Activated T-helper 2 cell treated with anti-CD3 and anti-CD28 coated beads, Interferon-gamma antibody, Interleukin-2, Interleukin-4, amounts not matched to agents 10 μg/mL and 5 μg/mL and 100 μg/mL, durations not matched to agents 14 hours and 24 hours and 36 hours (primary cell): ENCODE measurements around the gene MRPL22. TPM values are rescaled to one million over a fixed set of nuclear protein-coding genes. Genes with fewer than 3 reads are reported as not detected.
"Not testable (repeated sequence)": the region's sequence is repeated elsewhere in the genome, so short reads cannot be mapped to it uniquely, and the experiment has no call there.

ENCODE experiments used
- DNase-seq: peaks from one replicate; pipeline ENCODE4 v3.0.0; 2021; ENCODE audit warnings: low spot score
- H3K27ac Mint-ChIP-seq: one replicate; pipeline ENCODE4 v1.8.0; 2021; ENCODE audit warnings: mixed read lengths
- H3K27me3 Mint-ChIP-seq: one replicate; pipeline ENCODE4 v1.8.0; 2021; ENCODE audit warnings: low read depth, mixed read lengths
- H3K36me3 Mint-ChIP-seq: one replicate; pipeline ENCODE4 v1.8.0; 2021; ENCODE audit warnings: low read depth, mixed read lengths
- H3K4me1 Mint-ChIP-seq: one replicate; pipeline ENCODE4 v1.8.0; 2021; ENCODE audit warnings: low read depth, mixed read lengths
- H3K4me3 Mint-ChIP-seq: one replicate; pipeline ENCODE4 v1.8.0; 2021; ENCODE audit warnings: low read depth, mild to moderate bottlenecking, moderate library complexity, mixed read lengths
- H3K9me3 Mint-ChIP-seq: one replicate; pipeline ENCODE4 v1.8.0; 2021; ENCODE audit warnings: mixed read lengths
- intact Hi-C: fragments of 100-400 bp; cut with micrococcal nuclease; formaldehyde crosslinking; loops from one replicate; pipeline ENCODE4 v1.15.1; 2023
- total RNA-seq: library from RNA; stranded (reverse); gene quantifications from 2 replicates; pipeline ENCODE4 v1.2.3, GENCODE V29; 2022

MRPL22 gene
- total RNA-seq, 1 donor from 2014 or later = 79.2 TPM

DNA sequence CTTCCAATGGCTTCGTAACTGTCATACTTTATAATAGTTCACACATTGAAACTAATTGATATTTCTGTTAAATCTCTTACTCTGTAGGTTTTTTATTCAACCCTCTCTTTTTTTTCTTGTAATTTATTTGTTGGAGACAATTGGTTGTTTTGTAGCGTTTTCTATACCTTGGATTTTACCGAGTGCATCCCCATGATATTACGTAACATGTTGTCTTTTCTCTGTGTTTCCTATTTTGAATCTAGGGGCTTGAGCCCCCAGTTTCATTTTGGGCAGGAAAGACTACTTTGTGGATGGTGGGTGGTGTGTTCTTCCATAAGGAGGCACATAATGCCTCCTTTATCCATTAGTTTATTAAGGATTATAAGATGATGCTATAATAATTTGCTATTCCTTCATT, 7.4 kb downstream of the MRPL22 start:
- peaks cover 23% of the 10 kb centered on the region for H3K36me3 Mint-ChIP-seq
- intact Hi-C loops = loop anchor here (10.0 kb wide), 1 partner anchor 504 kb away; the partner anchor contains the start of gene SAP30L
- no peaks in the 10 kb centered on the region for H3K27me3 Mint-ChIP-seq
- H3K4me3 Mint-ChIP-seq = no peak overlapping the region
- H3K27ac Mint-ChIP-seq = no peak overlapping the region
- DNase-seq = no peak
- H3K4me1 Mint-ChIP-seq = peaks cover 22% of the 10 kb centered on the region
- H3K9me3 Mint-ChIP-seq = no peaks in the 10 kb centered on the region

DNA sequence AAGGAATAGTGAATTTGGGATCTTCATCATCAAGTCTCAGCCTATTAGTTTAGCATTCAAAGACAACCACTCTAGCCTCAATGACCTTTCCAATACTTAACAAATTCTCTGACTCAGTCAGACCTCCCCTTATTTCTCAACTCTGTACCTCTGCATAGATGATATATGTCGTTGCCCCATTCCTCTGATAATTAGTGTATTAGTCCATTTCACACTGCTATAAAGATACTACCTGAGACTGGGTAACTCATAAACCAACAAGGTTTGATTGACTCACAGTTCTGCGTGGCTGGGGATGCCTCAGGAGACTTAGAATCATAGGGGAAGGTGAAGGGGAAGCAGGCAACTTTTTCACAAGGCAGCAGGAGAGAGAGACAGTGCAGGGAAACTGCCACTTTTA, 8.9 kb downstream of the MRPL22 start:
- intact Hi-C loops = loop anchor here (10.0 kb wide), 1 partner anchor 505 kb away; the partner anchor contains the start of gene SAP30L
- Mint-ChIP-seq H3K4me3 (no peak overlapping the region), H3K27ac (no peak overlapping the region), H3K27me3 (no peaks in the 10 kb centered on the region), H3K4me1 (peaks cover 22% of the 10 kb centered on the region), H3K9me3 (no peaks in the 10 kb centered on the region), H3K36me3 (peaks cover 29% of the 10 kb centered on the region)
- no peak for DNase-seq

DNA sequence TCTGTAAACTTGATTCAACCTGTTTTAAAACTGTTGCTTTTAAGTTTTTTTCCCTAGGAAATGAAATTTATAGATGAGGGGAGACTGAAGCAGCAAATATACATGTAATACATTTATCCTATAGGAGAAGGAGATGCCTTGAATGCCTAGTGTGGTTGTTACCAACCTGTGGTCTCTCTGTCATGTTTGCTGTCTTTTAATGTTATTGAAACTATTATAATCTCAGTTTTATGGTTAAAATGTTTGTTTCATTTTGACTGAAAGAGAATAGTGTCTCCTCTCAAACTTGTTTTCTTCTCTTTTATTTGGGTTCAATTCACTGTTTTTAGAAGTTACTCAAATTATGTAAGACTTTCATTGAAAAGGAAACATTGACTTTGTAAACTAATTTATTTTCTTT, 15.8 kb downstream of the MRPL22 start:
- no peak overlapping the region for H3K4me3 Mint-ChIP-seq
- H3K27me3 Mint-ChIP-seq = no peaks in the 10 kb centered on the region
- no peak overlapping the region for H3K27ac Mint-ChIP-seq
- H3K9me3 Mint-ChIP-seq = no peaks in the 10 kb centered on the region
- peaks cover 3% of the 10 kb centered on the region for H3K4me1 Mint-ChIP-seq
- intact Hi-C loops = no loop called here
- no peak for DNase-seq
- peaks cover 33% of the 10 kb centered on the region for H3K36me3 Mint-ChIP-seq

DNA sequence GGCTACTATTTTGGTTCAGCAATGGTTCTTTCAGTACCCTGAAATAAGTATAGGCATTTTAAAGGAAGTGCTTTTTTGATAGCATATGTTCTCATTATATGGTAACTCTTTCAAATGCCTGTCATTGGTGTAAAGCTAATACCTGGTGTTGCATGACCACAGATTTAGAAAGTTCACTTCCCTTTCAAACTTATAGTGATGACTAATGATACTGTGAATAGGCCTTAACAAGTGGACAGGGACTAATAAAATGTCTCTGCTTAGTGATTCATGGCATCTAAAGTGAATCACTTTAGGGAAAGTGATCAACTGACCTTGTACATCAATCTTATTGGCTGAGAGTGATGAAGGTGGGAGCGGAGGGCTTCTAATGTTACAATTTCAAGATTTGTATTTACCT, 21.6 kb downstream of the MRPL22 start:
- Mint-ChIP-seq H3K4me3 (no peak overlapping the region), H3K4me1 (peaks cover 11% of the 10 kb centered on the region), H3K9me3 (no peaks in the 10 kb centered on the region), H3K27me3 (no peaks in the 10 kb centered on the region), H3K36me3 (peaks cover 42% of the 10 kb centered on the region), H3K27ac (no peak overlapping the region)
- intact Hi-C loops = no loop called here
- DNase-seq = no peak

DNA sequence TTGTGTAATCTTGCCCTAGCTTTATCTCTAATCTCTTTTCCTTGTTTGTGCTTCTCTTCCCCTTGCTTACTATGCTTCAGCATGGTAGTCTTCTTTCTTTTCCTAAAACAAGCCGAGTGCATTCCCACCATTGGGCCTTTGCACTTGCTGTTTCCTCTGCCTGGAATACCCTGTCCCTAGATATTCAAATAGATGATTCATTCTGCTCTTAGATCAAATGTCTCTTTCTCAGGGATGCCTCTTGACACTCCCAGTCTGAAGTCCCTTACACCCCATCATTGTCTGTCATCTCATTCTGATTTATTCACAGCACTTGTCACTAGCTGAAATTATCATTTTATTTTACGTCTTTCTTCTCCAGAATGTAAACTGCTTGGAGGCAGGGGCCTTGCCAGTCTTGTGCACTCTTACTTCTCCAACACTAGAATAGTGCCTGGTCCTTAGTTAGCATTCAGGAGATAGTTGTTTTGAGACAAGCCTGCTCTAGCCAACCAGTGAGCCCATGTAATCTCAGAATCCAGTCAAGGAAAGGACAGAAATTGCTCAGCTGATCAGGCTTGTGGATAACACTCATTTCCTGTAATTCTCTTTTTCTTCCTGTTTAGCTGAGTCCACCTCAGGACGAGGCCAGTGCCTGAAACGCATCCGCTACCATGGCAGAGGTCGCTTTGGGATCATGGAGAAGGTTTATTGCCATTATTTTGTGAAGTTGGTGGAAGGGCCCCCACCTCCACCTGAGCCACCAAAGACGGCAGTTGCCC, 25.4 kb downstream of the MRPL22 start:
- Mint-ChIP-seq H3K4me1 (peaks cover 11% of the 10 kb centered on the region), H3K4me3 (no peak overlapping the region), H3K27ac (peak overlapping the region; percentile 2), H3K27me3 (no peaks in the 10 kb centered on the region), H3K9me3 (no peaks in the 10 kb centered on the region), H3K36me3 (peaks cover 38% of the 10 kb centered on the region)
- intact Hi-C loops = no loop called here
- no peak for DNase-seq

DNA sequence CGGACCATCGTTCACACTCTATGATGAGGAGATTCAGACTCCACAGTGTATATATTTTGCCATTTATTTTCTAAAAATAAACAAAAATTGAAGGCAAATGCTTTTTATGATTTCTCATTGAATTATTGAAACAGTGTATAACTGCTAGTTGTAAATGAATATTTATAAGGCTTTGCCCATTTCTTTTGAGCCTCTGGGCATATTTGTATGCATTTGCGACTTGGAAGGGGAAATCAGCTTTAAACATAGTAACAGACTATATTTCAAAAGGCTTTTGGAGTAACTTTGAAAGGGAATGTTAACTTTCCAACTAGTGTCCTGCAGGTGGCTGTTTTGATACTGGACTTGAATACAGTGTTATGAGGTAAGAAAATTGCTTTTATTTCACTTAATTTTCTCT, 26.0 kb downstream of the MRPL22 start:
- H3K4me1 Mint-ChIP-seq = peaks cover 11% of the 10 kb centered on the region
- H3K27me3 Mint-ChIP-seq = no peaks in the 10 kb centered on the region
- no peak overlapping the region for H3K4me3 Mint-ChIP-seq
- H3K27ac Mint-ChIP-seq = no peak overlapping the region
- intact Hi-C loops = no loop called here
- DNase-seq = no peak
- H3K9me3 Mint-ChIP-seq = no peaks in the 10 kb centered on the region
- H3K36me3 Mint-ChIP-seq = peaks cover 37% of the 10 kb centered on the region

DNA sequence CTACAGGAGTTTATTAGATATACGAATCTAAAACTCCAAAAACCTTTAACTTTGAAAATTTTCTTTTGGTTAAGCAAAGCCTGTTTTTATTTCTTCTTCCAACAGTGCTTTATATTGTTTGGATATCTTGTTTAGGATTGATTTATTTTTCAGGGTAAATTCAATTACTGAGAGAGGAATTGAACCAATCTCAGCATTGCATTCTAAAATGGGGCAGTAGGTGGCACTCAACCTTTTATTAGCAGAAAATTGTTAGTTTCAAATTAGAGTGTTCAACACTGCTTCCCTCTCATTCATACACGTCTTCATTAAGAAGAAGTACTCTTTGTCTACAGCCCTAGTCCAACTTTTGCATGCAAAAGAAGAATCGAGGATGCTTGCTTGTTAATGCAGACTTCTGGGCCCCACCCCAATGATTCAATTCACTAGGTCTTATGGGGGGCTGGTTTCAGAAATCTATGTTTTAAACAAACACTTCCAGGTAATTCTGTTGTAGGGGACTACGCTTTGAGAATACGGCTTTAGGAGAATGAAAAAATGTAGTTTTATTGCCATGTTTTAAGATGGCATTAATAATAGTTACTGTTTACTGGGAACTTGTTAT, 26.6 kb downstream of the MRPL22 start:
- Mint-ChIP-seq H3K4me1 (peaks cover 11% of the 10 kb centered on the region), H3K4me3 (no peak overlapping the region), H3K36me3 (peaks cover 34% of the 10 kb centered on the region), H3K9me3 (no peaks in the 10 kb centered on the region), H3K27me3 (no peaks in the 10 kb centered on the region), H3K27ac (no peak overlapping the region)
- intact Hi-C loops = no loop called here
- DNase-seq = no peak

DNA sequence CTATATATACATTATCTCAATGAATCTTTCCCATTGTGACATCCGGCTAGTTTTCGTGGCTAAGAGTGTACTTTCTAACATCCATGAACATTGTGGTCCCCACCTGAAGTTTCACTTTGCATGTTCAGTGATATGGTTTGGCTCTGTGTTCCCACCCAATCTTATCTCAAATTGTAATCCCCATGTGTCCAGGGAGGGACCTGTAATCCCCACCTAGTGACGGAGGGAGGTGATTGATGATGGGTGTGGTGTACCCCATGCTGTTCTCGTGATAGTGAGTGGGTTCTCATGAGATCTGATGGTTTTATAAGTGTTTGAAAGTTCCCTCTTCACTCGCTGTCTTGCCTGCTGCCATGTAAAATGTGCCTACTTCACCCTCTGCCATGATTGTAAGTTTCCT, 28.1 kb downstream of the MRPL22 start:
- Mint-ChIP-seq H3K36me3 (peaks cover 33% of the 10 kb centered on the region), H3K4me1 (peaks cover 11% of the 10 kb centered on the region), H3K9me3 (no peaks in the 10 kb centered on the region), H3K27me3 (no peaks in the 10 kb centered on the region), H3K4me3 (no peak overlapping the region), H3K27ac (no peak overlapping the region)
- intact Hi-C loops = no loop called here
- no peak for DNase-seq

DNA sequence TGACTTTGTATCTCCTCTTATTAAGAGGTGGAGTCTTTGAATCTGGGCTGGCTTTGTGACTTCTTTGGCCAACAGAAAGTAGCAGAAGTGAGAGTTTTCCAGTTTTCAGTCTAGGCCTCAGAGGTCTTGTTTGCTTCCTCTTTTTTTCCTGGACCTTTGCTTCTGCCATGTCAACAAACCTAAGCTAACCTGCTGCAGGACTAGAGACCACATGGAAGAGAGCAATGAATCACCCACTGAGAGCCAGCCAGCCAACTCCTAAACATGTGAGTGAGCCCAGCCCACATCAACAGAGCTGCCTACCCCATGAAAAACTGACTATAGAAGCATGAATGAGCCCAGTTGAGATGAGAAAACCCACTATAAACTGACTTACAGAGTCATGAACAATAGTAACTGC, 29.9 kb downstream of the MRPL22 start:
- intact Hi-C loops = no loop called here
- no peak for DNase-seq
- no peak overlapping the region for H3K27ac Mint-ChIP-seq
- no peak overlapping the region for H3K4me3 Mint-ChIP-seq
- H3K36me3 Mint-ChIP-seq = peaks cover 28% of the 10 kb centered on the region
- no peaks in the 10 kb centered on the region for H3K9me3 Mint-ChIP-seq
- H3K4me1 Mint-ChIP-seq = peaks cover 5% of the 10 kb centered on the region
- no peaks in the 10 kb centered on the region for H3K27me3 Mint-ChIP-seq

DNA sequence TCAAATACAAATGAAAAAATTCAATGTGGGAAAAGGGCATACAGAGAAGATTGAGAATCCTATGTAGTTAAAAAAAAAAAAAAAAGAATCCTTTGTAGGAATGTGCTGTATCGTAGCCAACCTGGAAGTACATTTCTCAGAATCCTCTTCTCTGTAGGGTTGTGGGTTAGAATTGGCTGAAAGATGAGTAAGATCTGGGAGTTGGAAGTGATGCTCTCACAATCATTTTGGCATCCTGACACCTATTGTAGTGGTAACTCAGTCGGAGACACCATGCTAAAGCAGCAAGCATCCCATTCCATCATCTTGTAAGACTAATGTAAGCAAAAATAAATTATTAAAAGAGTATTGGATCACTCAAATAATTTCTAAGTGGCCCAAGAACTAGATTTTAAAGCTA, 30.6 kb downstream of the MRPL22 start:
- Mint-ChIP-seq H3K36me3 (peaks cover 22% of the 10 kb centered on the region), H3K27me3 (no peaks in the 10 kb centered on the region), H3K27ac (no peak overlapping the region), H3K4me1 (no peaks in the 10 kb centered on the region), H3K9me3 (no peaks in the 10 kb centered on the region), H3K4me3 (no peak overlapping the region)
- DNase-seq = no peak
- intact Hi-C loops = no loop called here

DNA sequence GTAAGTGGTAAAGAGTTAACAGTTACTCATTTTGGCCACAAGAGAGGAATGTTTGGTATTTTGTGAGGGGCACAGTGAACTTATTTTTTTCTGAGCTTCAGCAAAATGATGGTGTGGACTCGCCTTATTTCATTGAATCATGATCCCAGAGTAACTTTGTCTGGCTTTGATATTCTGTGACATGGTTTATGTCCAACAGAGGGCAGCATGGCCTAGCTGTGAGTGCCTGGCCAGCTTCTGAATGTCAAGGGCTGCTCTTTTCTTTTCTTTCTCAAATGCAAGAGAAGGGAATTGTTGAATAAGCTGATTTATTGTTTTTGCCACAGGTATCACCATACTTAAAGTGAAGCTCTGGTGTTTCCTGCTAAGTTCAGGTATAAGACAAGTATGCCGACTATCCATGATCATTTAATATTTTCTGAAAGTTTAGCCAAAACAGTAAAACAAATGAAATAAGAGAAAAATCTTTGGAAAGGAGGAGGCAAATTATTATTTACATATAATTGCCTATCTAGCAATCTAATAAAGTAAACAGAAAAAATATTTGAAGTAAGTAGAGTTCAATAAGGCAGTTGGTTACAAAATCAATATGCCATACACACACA, 31.7 kb downstream of the MRPL22 start:
- Mint-ChIP-seq H3K4me3 (no peak overlapping the region), H3K36me3 (peaks cover 13% of the 10 kb centered on the region), H3K27ac (no peak overlapping the region), H3K27me3 (no peaks in the 10 kb centered on the region), H3K9me3 (no peaks in the 10 kb centered on the region), H3K4me1 (no peaks in the 10 kb centered on the region)
- DNase-seq = no peak
- intact Hi-C loops = no loop called here

DNA sequence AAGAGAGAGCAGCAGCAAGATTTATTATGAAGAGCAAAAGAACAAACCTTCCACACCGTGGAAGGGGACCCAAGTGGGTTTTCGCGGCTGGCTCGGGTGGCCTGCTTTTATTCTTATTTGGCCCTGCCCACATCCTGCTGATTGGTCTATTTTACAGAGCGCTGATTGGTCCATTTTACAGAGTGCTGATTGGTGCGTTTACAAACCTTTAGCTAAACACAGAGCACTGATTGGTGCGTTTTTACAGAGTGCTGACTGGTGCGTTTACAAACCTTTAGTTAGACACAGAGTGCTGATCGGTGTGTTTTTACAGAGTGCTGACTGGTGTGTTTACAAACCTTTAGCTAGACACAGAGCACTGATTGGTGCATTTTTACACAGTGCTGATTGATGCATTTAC, 35.2 kb downstream of the MRPL22 start:
- H3K9me3 Mint-ChIP-seq, H3K27ac Mint-ChIP-seq, H3K36me3 Mint-ChIP-seq, DNase-seq, H3K4me3 Mint-ChIP-seq, intact Hi-C loops, H3K4me1 Mint-ChIP-seq, H3K27me3 Mint-ChIP-seq: not testable (repeated sequence)

DNA sequence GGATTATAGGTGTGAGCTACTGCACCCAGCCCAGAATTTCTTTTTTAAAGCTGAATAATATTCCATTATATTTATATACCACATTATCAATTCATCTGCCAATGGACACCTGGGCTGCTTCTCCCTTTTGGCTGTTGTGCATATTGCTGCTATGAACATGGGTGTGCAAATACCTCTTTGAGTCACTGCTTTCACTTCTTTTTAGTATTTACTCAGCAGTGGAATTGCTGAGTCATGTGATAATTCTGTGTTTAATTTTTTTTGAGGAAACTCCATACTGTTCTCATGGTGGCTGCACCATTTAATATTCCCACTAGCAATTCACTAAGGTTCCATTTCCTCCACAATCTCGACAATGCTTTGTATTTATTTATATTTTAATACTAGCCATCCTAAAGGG, 36.5 kb downstream of the MRPL22 start:
- H3K27ac Mint-ChIP-seq = no peak overlapping the region
- no peaks in the 10 kb centered on the region for H3K9me3 Mint-ChIP-seq

More for the DNA sequence above, 36.5 kb downstream of the MRPL22 start:
- H3K4me3 Mint-ChIP-seq = no peak overlapping the region
- no peaks in the 10 kb centered on the region for H3K27me3 Mint-ChIP-seq
- peaks cover 3% of the 10 kb centered on the region for H3K36me3 Mint-ChIP-seq
- no peaks in the 10 kb centered on the region for H3K4me1 Mint-ChIP-seq
- intact Hi-C loops = no loop called here
- no peak for DNase-seq
